Measurements from ENCODE around the gene PPM1L. TPM values are rescaled to one million over a fixed set of nuclear protein-coding genes. Genes with fewer than 3 reads are reported as not detected.

Gene PPM1L
- total and polyA plus RNA-seq, 2 of the 13 experiments (the other 11 are each of a cell fraction or from before 2014, with no cell fraction given): 0.22 to 1.4 TPM

- no peak for TF ChIP-seq KLF13 (CRISPR knock-in tag; IDR thresholded peaks at IDR 0.05)
Observed at GRCh38 chr3:161104561-161105551, 348.8 kb downstream of the PPM1L start, which contains the start of gene B3GALNT1 (continued).

- TF ChIP-seq NFYC (CRISPR knock-in tag; IDR thresholded peaks at IDR 0.05): no peak
- no peak for TF ChIP-seq ZNF773 (CRISPR knock-in tag; IDR thresholded peaks at IDR 0.05; ENCODE audit: borderline replicate concordance)
- TF ChIP-seq RERE (CRISPR knock-in tag; IDR thresholded peaks at IDR 0.05; ENCODE audit: low read depth): no peak
- TF ChIP-seq ZNF768 (CRISPR knock-in tag; IDR thresholded peaks at IDR 0.05): no peak
- no peak for TF ChIP-seq SRSF1 (optimal IDR thresholded peaks at IDR 0.05; ENCODE audit: low read depth, low read length)
- TF ChIP-seq HMG20B (CRISPR knock-in tag; conservative IDR thresholded peaks at IDR 0.05): no peak
- TF ChIP-seq TBX2 (CRISPR knock-in tag; IDR thresholded peaks at IDR 0.05; ENCODE audit: borderline replicate concordance): no peak
- TF ChIP-seq ZNF737 (CRISPR knock-in tag; IDR thresholded peaks at IDR 0.05; ENCODE audit: borderline replicate concordance): no peak
- no peak for TF ChIP-seq ZNF672 (CRISPR knock-in tag; IDR thresholded peaks at IDR 0.05)
- no peak for TF ChIP-seq MEIS2 (CRISPR knock-in tag; IDR thresholded peaks at IDR 0.05)
- no peak for TF ChIP-seq ZBTB42 (CRISPR knock-in tag; IDR thresholded peaks at IDR 0.05)
- TF ChIP-seq ZNF567 (CRISPR knock-in tag; IDR thresholded peaks at IDR 0.05; ENCODE audit: borderline replicate concordance): no peak
- TF ChIP-seq MAFG (CRISPR knock-in tag; IDR thresholded peaks at IDR 0.05): no peak
- no peak for TF ChIP-seq ZNF30 (CRISPR knock-in tag; IDR thresholded peaks at IDR 0.05)
- no peak for TF ChIP-seq REL (CRISPR knock-in tag; conservative IDR thresholded peaks at IDR 0.05)
- TF ChIP-seq IKZF1 (IDR thresholded peaks at IDR 0.05): no peak
- TF ChIP-seq NFE2L1 (CRISPR knock-in tag; IDR thresholded peaks at IDR 0.05; ENCODE audit: borderline replicate concordance): no peak
- DNase-seq (ENCODE audit: low spot score): no peak
- Histone ChIP-seq H3K79me2 (ENCODE audit: insufficient read depth, low read length) (no peaks in the 10 kb centered on the region), H3K27me3 (ENCODE audit: control insufficient read depth in 1 of 2, insufficient read depth in 2 of 2, low read length in 2 of 2) (no peaks in the 10 kb centered on the region), H3K9me3 (ENCODE audit: low read length) (no peaks in the 10 kb centered on the region), H3K4me3 (replicated peaks in 1 of 3; ENCODE audit: insufficient read depth in 1 of 3, low read depth in 2 of 3, low read length in 3 of 3) (no peak overlapping the region), H3K27ac (ENCODE audit: extremely low read length, insufficient read depth, low read length) (no peak overlapping the region), H2AFZ (ENCODE audit: low read length) (no peak overlapping the region), H3K9ac (ENCODE audit: insufficient read depth, low read depth, low read length) (no peak overlapping the region), H3K4me2 (ENCODE audit: low read depth, low read length) (no peak overlapping the region), H3K36me3 (replicated peaks in 1 of 2; ENCODE audit: control insufficient read depth in 1 of 2, insufficient read depth in 2 of 2, low read length in 2 of 2) (no peaks in the 10 kb centered on the region), H3K4me1 (ENCODE audit: insufficient read depth, low read length) (no peaks in the 10 kb centered on the region), H4K20me1 (ENCODE audit: insufficient read depth, low read length) (no peaks in the 10 kb centered on the region)
- POLR2A ChIA-PET: no interaction called here
- intact Hi-C loops (cut with micrococcal nuclease; ENCODE audit: unreplicated experiment) (no loop called here), in situ Hi-C loops (cut with HindIII; ENCODE audit: extremely low pct_ligation_motif_present, low pct_unique_long_range_greater_than_20kb) (no loop called here)
- CTCF ChIA-PET (ENCODE audit: low intra/inter-chr PET ratio, low total read pairs): no interaction called here
- BruUV-seq (replicated peaks): no TSS peak
- FAIRE-seq: no peak
- no peak for ATAC-seq
- WGBS (ENCODE audit: low lambda C conversion rate): 64% methylated on average over 1 of the region's 1 CpG
Observed at GRCh38 chr3:161107311-161107710, 351.3 kb downstream of the PPM1L start.

Data from HepG2 (cell line).